Epithelial cell of proximal tubule (primary cell): ENCODE results near the gene SEPSECS. TPM values are rescaled to one million over a fixed set of nuclear protein-coding genes. Genes with fewer than 3 reads are reported as not detected.

ENCODE experiments used
- DNase-seq: peaks from one replicate; pipeline ENCODE4 v3.0.0-alpha.2; 2011; ENCODE audit warnings: low read depth
- H3K4me3 ChIP-seq: 2 replicates; pipeline ENCODE4 v1.5.1; 2011; ENCODE audit warnings: low read depth, mild to moderate bottlenecking, low read length
- CTCF ChIP-seq: conservative IDR thresholded peaks from 2 replicates; pipeline ENCODE4 v1.5.1; 2012; ENCODE audit warnings: low read depth, mild to moderate bottlenecking, low read length
- total RNA-seq: library from RNA; depleted of rRNA; stranded (reverse); fragments of >200 nt; gene quantifications from 2 replicates; pipeline ENCODE4 v1.2.3, GENCODE V29; 2015

SEPSECS gene
- total RNA-seq, 1 donor from 2014 or later, result 4.3 TPM

DNA sequence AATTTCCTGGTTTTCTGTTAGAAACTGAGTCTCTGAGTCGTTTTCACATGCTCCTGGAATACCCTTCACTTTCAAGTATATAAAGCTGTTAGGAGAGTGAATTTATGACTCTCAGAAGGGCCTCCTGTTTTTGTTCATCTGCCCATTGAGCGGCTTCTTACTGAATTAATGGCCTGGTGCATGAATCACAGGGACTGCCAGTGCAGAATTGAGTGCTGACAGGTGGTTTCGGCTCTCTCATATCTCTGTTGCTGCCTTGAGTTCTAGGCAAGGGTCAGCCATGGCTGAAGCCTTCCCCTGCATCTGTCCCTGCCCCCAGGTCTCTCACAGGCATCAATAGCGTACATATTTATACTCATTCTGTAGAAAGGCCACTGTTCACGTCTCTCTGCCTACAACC lies 22.7 kb upstream of the SEPSECS start:
- no peak for TF ChIP-seq CTCF
- DNase-seq, result no peak
- H3K4me3 ChIP-seq, result no peak overlapping the region

GRCh38 chr4:25180524-25181131 lies 20.4 kb upstream of the SEPSECS start:
- TF ChIP-seq CTCF, result peak; percentile 87
- no peak overlapping the region for H3K4me3 ChIP-seq
- DNase-seq, result no peak

DNA sequence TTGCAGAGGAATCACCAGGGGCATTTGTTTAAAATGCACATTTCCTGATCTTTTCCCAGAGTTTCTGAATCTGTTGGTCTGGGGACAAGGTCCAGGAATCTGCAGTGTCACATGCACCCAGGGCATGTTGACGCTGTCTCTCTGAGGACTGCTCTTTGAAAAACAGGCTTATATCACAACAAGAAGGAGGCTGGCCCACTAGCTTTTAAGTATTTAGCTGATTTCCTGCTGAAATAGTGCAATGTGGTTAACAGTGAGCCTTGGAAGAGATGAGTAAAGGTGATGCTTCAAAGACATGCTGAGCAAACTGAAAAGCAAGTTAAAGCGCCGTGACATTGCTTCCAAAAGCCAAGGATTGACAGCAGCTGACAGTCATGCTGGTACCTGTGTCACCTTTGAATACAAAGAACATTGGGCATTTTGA lies 18.6 kb upstream of the SEPSECS start:
- no peak for DNase-seq
- no peak for TF ChIP-seq CTCF
- H3K4me3 ChIP-seq, result no peak overlapping the region

DNA sequence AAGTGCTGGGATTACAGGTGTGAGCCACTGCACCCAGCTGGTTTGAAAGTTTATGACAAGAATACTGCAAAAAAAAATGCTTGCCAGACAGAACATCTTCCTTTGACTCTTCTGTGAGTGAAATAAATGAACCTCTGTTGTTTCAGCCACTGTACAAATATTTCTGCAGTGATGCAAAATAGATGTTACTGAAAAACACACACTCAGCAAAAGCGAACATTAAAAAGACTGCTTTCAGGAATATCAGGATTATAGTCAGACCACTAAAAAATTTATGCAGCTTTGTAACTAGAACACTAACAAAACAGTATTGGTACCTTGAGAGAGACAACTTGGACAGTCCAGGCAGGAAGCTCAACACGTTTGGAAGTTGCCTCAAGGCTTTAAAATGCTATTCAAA lies 16.9 kb upstream of the SEPSECS start:
- DNase-seq, result no peak
- H3K4me3 ChIP-seq, result no peak overlapping the region
- no peak for TF ChIP-seq CTCF

GRCh38 chr4:25174674-25175073 lies 14.4 kb upstream of the SEPSECS start:
- TF ChIP-seq CTCF, result no peak
- H3K4me3 ChIP-seq, result no peak overlapping the region
- no peak for DNase-seq

DNA sequence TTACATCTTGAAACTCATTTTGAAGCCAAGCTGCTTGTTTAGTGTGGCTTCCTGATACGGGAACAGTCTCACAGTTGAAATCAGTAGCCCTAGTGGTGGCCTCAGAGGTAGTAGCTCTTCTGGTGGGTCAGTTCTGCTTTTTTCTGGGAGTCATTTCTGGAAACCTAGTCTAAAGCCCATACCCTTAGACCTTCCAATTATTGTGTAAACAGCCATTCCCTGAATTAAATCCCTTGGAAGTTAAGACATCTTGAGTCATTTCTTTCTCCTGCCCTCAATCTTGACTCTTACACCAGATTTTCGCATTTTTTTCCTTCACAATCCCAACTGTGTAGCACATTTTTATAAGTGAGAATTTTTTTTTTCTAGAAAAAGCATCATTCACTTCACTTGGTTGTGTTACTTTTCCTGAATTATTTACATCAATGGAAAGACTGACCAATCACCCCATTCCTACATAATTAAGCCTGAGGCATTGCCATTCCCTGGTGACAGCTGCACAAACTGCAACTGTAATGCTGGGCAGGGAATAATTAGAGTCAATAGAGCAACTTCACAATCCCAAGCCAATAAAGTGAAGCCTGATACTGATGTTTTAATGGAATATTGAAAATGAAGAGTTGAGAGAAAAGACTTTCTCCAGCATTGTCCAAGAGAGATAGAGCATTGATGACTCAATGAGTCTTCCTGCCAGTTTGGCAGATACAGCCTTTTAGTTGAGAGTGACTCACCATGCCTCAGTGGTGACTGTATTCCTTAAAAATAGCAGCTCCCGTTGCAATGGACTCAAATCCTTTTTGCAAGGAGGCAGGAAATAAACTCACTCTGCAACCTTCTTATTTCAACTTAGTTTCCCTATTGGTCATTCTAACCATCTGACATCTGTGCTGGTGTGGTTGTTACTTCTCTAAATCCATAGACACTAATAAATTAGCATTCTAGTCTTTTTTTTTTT lies 13.0 kb upstream of the SEPSECS start:
- peak; percentile 89 for DNase-seq
- H3K4me3 ChIP-seq, result no peak overlapping the region
- TF ChIP-seq CTCF, result no peak
